ENCODE measurements around the gene VWC2.

Gene VWC2

GRCh38 chr7:49885593-49886285, 112.3 kb downstream of the VWC2 start:
- Histone ChIP-seq H3K4me3 (ENCODE audit: low read depth, low read length) (no peak overlapping the region), H3K9me3 (ENCODE audit: control insufficient read depth, insufficient read depth, low read depth, low read length) (no peaks in the 10 kb centered on the region), H3K4me1 (ENCODE audit: control insufficient read depth, insufficient read depth, low read length) (no peaks in the 10 kb centered on the region), H3K36me3 (ENCODE audit: control insufficient read depth in 2 of 2, insufficient read depth in 1 of 2, low read length in 2 of 2) (no peaks in the 10 kb centered on the region), H3K27ac (ENCODE audit: extremely low read depth, low read depth, low read length) (no peak overlapping the region)
- TF ChIP-seq ZNF701 (tag by site-specific recombination; IDR thresholded peaks at IDR 0.05) (no peak), ZNF704 (tag by site-specific recombination; IDR thresholded peaks at IDR 0.05) (no peak), ZNF335 (tag by site-specific recombination; conservative IDR thresholded peaks at IDR 0.05) (no peak), ZSCAN30 (tag by site-specific recombination; IDR thresholded peaks at IDR 0.05) (no peak), ZNF792 (tag by site-specific recombination; IDR thresholded peaks at IDR 0.05) (no peak), ZNF175 (tag by site-specific recombination; IDR thresholded peaks at IDR 0.05) (no peak), ZIC2 (tag by site-specific recombination; IDR thresholded peaks at IDR 0.05) (no peak), KLF7 (tag by site-specific recombination; IDR thresholded peaks at IDR 0.05; ENCODE audit: borderline replicate concordance) (no peak), ZNF138 (tag by site-specific recombination; IDR thresholded peaks at IDR 0.05; ENCODE audit: borderline replicate concordance) (no peak), ZSCAN16 (tag by site-specific recombination; IDR thresholded peaks at IDR 0.05) (no peak)
- ChIA-PET POLR2A (no interaction called here), CTCF (no interaction called here)

DNA sequence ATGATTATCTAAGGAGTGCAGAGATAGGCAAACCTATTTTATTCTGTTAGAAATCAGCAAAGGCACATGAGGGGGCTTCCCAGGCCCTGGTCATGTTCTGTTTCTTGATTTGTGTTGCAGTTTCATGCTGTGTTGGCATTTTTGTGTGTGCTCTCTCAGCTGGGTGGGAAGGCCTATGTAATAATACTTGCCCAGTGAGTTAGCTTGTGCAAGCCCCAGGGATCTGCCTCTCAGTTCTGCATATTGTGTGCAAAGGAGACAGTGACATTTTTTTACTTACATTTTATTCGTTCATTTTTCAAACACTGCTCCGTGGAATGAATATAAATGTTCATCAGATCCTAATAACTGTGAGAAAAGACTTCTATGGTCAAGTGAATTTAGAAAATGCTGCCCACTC, 119.0 kb downstream of the VWC2 start:
- no peaks in the 10 kb centered on the region for H3K36me3 ChIP-seq (ENCODE audit: control insufficient read depth in 2 of 2, insufficient read depth in 1 of 2, low read length in 2 of 2)
- ChIA-PET CTCF (no interaction called here), POLR2A (no interaction called here)
- TF ChIP-seq HOXC10 (CRISPR knock-in tag; IDR thresholded peaks at IDR 0.05) (no peak), ZNF426 (tag by site-specific recombination; IDR thresholded peaks at IDR 0.05) (no peak), ZNF768 (tag by site-specific recombination; IDR thresholded peaks at IDR 0.05) (no peak), ZNF174 (tag by site-specific recombination; IDR thresholded peaks at IDR 0.05) (no peak), ZNF777 (tag by site-specific recombination; IDR thresholded peaks at IDR 0.05; ENCODE audit: borderline replicate concordance) (no peak), ZBTB44 (tag by site-specific recombination; IDR thresholded peaks at IDR 0.05) (no peak), ZNF596 (tag by site-specific recombination; IDR thresholded peaks at IDR 0.05) (no peak), HOXD13 (CRISPR knock-in tag; IDR thresholded peaks at IDR 0.05; ENCODE audit: borderline replicate concordance) (no peak), ZFP69B (tag by site-specific recombination; IDR thresholded peaks at IDR 0.05) (no peak), ZNF843 (tag by site-specific recombination; IDR thresholded peaks at IDR 0.05) (no peak), ZNF621 (tag by site-specific recombination; IDR thresholded peaks at IDR 0.05) (no peak), ELK4 (IDR thresholded peaks at IDR 0.05; ENCODE audit: borderline replicate concordance, low read depth, low read length) (no peak), ZNF658 (tag by site-specific recombination; IDR thresholded peaks at IDR 0.05) (no peak), TSHZ1 (tag by site-specific recombination; IDR thresholded peaks at IDR 0.05; ENCODE audit: borderline replicate concordance) (no peak), ZSCAN5A (tag by site-specific recombination; IDR thresholded peaks at IDR 0.05) (no peak)
- H3K4me3 ChIP-seq (ENCODE audit: low read depth, low read length) = no peak overlapping the region
- H3K4me1 ChIP-seq (ENCODE audit: control insufficient read depth, insufficient read depth, low read length) = no peaks in the 10 kb centered on the region
- H3K9me3 ChIP-seq (ENCODE audit: control insufficient read depth, insufficient read depth, low read depth, low read length) = no peaks in the 10 kb centered on the region
- no peak overlapping the region for H3K27ac ChIP-seq (ENCODE audit: extremely low read depth, low read depth, low read length)

Measured in HEK293 (cell line).